HFFc6 (cell line): Measurements from ENCODE around the gene MEG3. TPM values are rescaled to one million over a fixed set of nuclear protein-coding genes. Genes with fewer than 3 reads are reported as not detected.

Source experiments
- DNase-seq: peaks from one replicate; pipeline ENCODE4 v3.0.0-alpha.2; 2018
- H3K27ac Mint-ChIP-seq: 2 replicates; pipeline ENCODE4 v1.8.0; 2020; ENCODE audit warnings: mild to moderate bottlenecking, mixed read lengths
- H3K27me3 Mint-ChIP-seq: 2 replicates; pipeline ENCODE4 v1.8.0; 2021; ENCODE audit warnings: mild to moderate bottlenecking, moderate library complexity, mixed read lengths; ENCODE audit not compliant: insufficient read depth
- H3K36me3 Mint-ChIP-seq: 2 replicates; pipeline ENCODE4 v1.8.0; 2021; ENCODE audit warnings: low read depth, mixed read lengths
- H3K4me1 Mint-ChIP-seq: 2 replicates; pipeline ENCODE4 v1.8.0; 2020; ENCODE audit warnings: low read depth, mixed read lengths
- H3K4me3 Mint-ChIP-seq: 2 replicates; pipeline ENCODE4 v1.8.0; 2020; ENCODE audit warnings: mild to moderate bottlenecking, moderate library complexity, mixed read lengths
- H3K9me3 Mint-ChIP-seq: 2 replicates; pipeline ENCODE4 v1.8.0; 2020; ENCODE audit warnings: mild to moderate bottlenecking, mixed read lengths
- total RNA-seq, 6 experiments: library from RNA; stranded (reverse); fragmentation: NEBNext Ultra II Directional; extraction: Animal tissue kit (Norgen Biotek cat#: 25700); gene quantifications; 2 replicates in 1 of 6; 3 replicates in 5 of 6; pipeline ENCODE4 v1.2.3, GENCODE V29; 2021
- TF ChIP-seq, protein P1 (sequence below): fragments of 200-600 bp; sonication (generic); IDR thresholded peaks from 2 replicates; pipeline ENCODE4 v1.5.0; 2021; ENCODE audit warnings: antibody characterized with exemption, mild to moderate bottlenecking

The MEG3 gene
- total RNA-seq, 6 experiments from 2014 or later, result 151 to 262 (median 250) TPM

DNA sequence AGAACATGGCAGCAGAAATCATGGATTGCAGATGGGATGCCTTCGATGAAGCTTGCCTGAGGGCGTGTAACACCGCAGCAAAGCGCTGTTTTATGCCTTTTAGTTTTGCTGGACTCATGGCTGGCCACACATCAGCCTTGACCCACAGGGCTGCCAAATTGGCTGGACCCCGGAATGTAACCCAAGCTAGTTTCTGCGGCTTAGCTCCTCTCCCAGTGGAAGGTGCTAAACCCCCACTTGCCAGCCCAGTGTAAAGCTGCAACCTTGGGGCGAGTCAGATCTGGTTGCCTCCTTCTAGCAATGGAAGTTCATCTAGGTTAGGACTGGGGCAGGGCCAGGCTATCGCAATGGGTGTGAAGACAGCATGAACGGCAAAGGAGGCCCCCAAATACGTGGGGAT, 38.3 kb downstream of the MEG3 start:
- TF ChIP-seq, protein P1, sequence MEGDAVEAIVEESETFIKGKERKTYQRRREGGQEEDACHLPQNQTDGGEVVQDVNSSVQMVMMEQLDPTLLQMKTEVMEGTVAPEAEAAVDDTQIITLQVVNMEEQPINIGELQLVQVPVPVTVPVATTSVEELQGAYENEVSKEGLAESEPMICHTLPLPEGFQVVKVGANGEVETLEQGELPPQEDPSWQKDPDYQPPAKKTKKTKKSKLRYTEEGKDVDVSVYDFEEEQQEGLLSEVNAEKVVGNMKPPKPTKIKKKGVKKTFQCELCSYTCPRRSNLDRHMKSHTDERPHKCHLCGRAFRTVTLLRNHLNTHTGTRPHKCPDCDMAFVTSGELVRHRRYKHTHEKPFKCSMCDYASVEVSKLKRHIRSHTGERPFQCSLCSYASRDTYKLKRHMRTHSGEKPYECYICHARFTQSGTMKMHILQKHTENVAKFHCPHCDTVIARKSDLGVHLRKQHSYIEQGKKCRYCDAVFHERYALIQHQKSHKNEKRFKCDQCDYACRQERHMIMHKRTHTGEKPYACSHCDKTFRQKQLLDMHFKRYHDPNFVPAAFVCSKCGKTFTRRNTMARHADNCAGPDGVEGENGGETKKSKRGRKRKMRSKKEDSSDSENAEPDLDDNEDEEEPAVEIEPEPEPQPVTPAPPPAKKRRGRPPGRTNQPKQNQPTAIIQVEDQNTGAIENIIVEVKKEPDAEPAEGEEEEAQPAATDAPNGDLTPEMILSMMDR, result no peak
- Mint-ChIP-seq H3K36me3 (peaks cover 12% of the 10 kb centered on the region), H3K4me3 (no peak overlapping the region), H3K27me3 (peaks cover 28% of the 10 kb centered on the region), H3K9me3 (no peaks in the 10 kb centered on the region), H3K27ac (peak overlapping the region; percentile 87), H3K4me1 (peaks cover 35% of the 10 kb centered on the region)
- DNase-seq, result no peak

- H3K4me1 Mint-ChIP-seq, result peaks cover 35% of the 10 kb centered on the region
- H3K27ac Mint-ChIP-seq, result peak overlapping the region; percentile 87
- H3K4me3 Mint-ChIP-seq, result peak overlapping the region; percentile 59
- peaks cover 12% of the 10 kb centered on the region for H3K36me3 Mint-ChIP-seq
- H3K27me3 Mint-ChIP-seq, result peaks cover 23% of the 10 kb centered on the region
- DNase-seq, result peak; percentile 71
- TF ChIP-seq, protein P1, result no peak
- H3K9me3 Mint-ChIP-seq, result no peaks in the 10 kb centered on the region
Observed at GRCh38 chr14:100864960-100865681, 39.2 kb downstream of the MEG3 start.

GRCh38 chr14:100865682-100866591, 40.0 kb downstream of the MEG3 start:
- H3K27ac Mint-ChIP-seq, result peak overlapping the region; percentile 87; the same call in 1 of the 2 replicates
- TF ChIP-seq, protein P1, result no peak
- no peaks in the 10 kb centered on the region for H3K9me3 Mint-ChIP-seq
- H3K27me3 Mint-ChIP-seq, result peaks cover 18% of the 10 kb centered on the region
- H3K4me1 Mint-ChIP-seq, result peaks cover 35% of the 10 kb centered on the region
- no peak for DNase-seq
- no peak overlapping the region for H3K4me3 Mint-ChIP-seq
- H3K36me3 Mint-ChIP-seq, result peaks cover 12% of the 10 kb centered on the region

- H3K36me3 Mint-ChIP-seq, result peaks cover 22% of the 10 kb centered on the region
- no peak for DNase-seq
- H3K27ac Mint-ChIP-seq, result no peak overlapping the region; the same call in none of the 2 replicates
- no peak overlapping the region for H3K4me3 Mint-ChIP-seq
- TF ChIP-seq, protein P1, result no peak
- peaks cover 6% of the 10 kb centered on the region for H3K9me3 Mint-ChIP-seq
- peaks cover 43% of the 10 kb centered on the region for H3K4me1 Mint-ChIP-seq
- peaks cover 19% of the 10 kb centered on the region for H3K27me3 Mint-ChIP-seq
Observed at GRCh38 chr14:100866666-100867630, 41.0 kb downstream of the MEG3 start.
